CD4-positive, alpha-beta T cell (primary cell): ENCODE data around the gene ASCC2. TPM values are rescaled to one million over a fixed set of nuclear protein-coding genes. Genes with fewer than 3 reads are reported as not detected.

Experiments used
- ATAC-seq: fragments of 200-7000 bp; cut with Tn5 transposase; one replicate; pipeline ENCODE4 v1.10.0; 2022; ENCODE audit warnings: mild to moderate bottlenecking; ENCODE audit not compliant: poor library complexity
- CTCF ChIA-PET: fragments of 350-600 bp; sonication (Branson Sonifier 250); formaldehyde crosslinking; loops from one replicate; lab custom pipeline; 2021; ENCODE audit warnings: antibody characterized with exemption, inconsistent platforms; lab: Charles Lee
- POLR2A ChIA-PET: fragments of 350-600 bp; sonication (Branson Sonifier 250); formaldehyde crosslinking; loops from one replicate; lab custom pipeline; 2021; ENCODE audit warnings: antibody characterized with exemption, inconsistent platforms; lab: Charles Lee
- DNase-seq, 14 experiments: peaks; one replicate each; pipeline ENCODE4 v3.0.0-alpha.2; 2013 to 2020; ENCODE audit warnings: mixed read lengths in 2 of 14
- H3K27ac ChIP-seq, 2 donors: one replicate each; pipeline versions ENCODE4 v1.5.1 to v1.7.0; 2013; ENCODE audit warnings: low read length in 2 of 2, low read depth in 1 of 2, mild to moderate bottlenecking in 1 of 2
- H3K27me3 ChIP-seq, 2 experiments: 1 replicate in 1 of 2; 2 replicates in 1 of 2; pipeline versions ENCODE4 v1.6.1 to v1.7.0; 2013; ENCODE audit warnings: low read length in 2 of 2, control low read depth in 1 of 2, mild to moderate bottlenecking in 1 of 2, moderate library complexity in 1 of 2; ENCODE audit not compliant: insufficient read depth in 2 of 2, control insufficient read depth in 1 of 2
- H3K36me3 ChIP-seq: one replicate; pipeline ENCODE4 v1.6.1; 2013; ENCODE audit warnings: low read length, control low read depth; ENCODE audit not compliant: insufficient read depth
- H3K4me1 ChIP-seq: one replicate; pipeline ENCODE4 v1.6.1; 2013; ENCODE audit warnings: low read length, control low read depth; ENCODE audit not compliant: insufficient read depth
- H3K4me3 ChIP-seq: one replicate; pipeline ENCODE4 v1.5.1; 2013; ENCODE audit warnings: mild to moderate bottlenecking, low read length, moderate library complexity
- H3K9me3 ChIP-seq, 2 experiments: 1 replicate in 1 of 2; 2 replicates in 1 of 2; pipeline versions ENCODE4 v1.6.1 to v1.7.0; 2013; ENCODE audit warnings: low read length in 2 of 2, mild to moderate bottlenecking in 2 of 2, control low read depth in 1 of 2, moderate library complexity in 1 of 2; ENCODE audit not compliant: control insufficient read depth in 1 of 2, insufficient read depth in 1 of 2
- H3K27ac Mint-ChIP-seq: one replicate; pipeline ENCODE4 v1.8.0; 2020; ENCODE audit warnings: mixed read lengths
- H3K27me3 Mint-ChIP-seq: one replicate; pipeline ENCODE4 v1.8.0; 2021; ENCODE audit warnings: mixed read lengths
- H3K36me3 Mint-ChIP-seq: one replicate; pipeline ENCODE4 v1.8.0; 2021; ENCODE audit warnings: low read depth, mixed read lengths
- H3K4me1 Mint-ChIP-seq: one replicate; pipeline ENCODE4 v1.8.0; 2021; ENCODE audit warnings: low read depth, mixed read lengths
- H3K4me3 Mint-ChIP-seq: one replicate; pipeline ENCODE4 v1.8.0; 2020; ENCODE audit warnings: mild to moderate bottlenecking, mixed read lengths
- H3K9me3 Mint-ChIP-seq: one replicate; pipeline ENCODE4 v1.8.0; 2020; ENCODE audit warnings: mixed read lengths
- CTCF ChIP-seq: fragments of 200-600 bp; IDR thresholded peaks from one replicate; pipeline ENCODE4 v1.8.0; 2022; ENCODE audit warnings: antibody characterized with exemption, mild to moderate bottlenecking
- intact Hi-C, 2 experiments: fragments of 100-400 bp; cut with DNase I in 1 of 2; cut with micrococcal nuclease in 1 of 2; formaldehyde crosslinking; loops; one replicate each; pipeline versions ENCODE4 v1.15.1 to v1.9.0; 2023 to 2025; cut with DNase I, micrococcal nuclease
- total RNA-seq, 174 experiments: library from RNA in 2 of 174; stranded (reverse) in 2 of 174; gene quantifications; one replicate each; pipeline ENCODE4 v1.2.3 and lab custom pipeline; 2021 to 2026

ASCC2 gene
- total RNA-seq, 2 experiments from 2014 or later = 67.1 to 68.3 TPM

- H3K4me3 Mint-ChIP-seq = no peak overlapping the region
- TF ChIP-seq CTCF = no peak
- H3K27me3 ChIP-seq = no peaks in the 10 kb centered on the region
- H3K4me1 ChIP-seq = no peaks in the 10 kb centered on the region
- intact Hi-C loops = no loop called here
- H3K27ac ChIP-seq = no peak overlapping the region
- peaks cover 56% of the 10 kb centered on the region for H3K36me3 ChIP-seq
- DNase-seq = no peak
- no peak overlapping the region for H3K27ac Mint-ChIP-seq
- CTCF ChIA-PET = no interaction called here
- H3K36me3 Mint-ChIP-seq = peaks cover 67% of the 10 kb centered on the region
- no peaks in the 10 kb centered on the region for H3K4me1 Mint-ChIP-seq
- POLR2A ChIA-PET = no interaction called here
- H3K4me3 ChIP-seq = no peak overlapping the region
- no peak for ATAC-seq
- no peaks in the 10 kb centered on the region for H3K27me3 Mint-ChIP-seq
- no peaks in the 10 kb centered on the region for H3K9me3 Mint-ChIP-seq
- no peaks in the 10 kb centered on the region for H3K9me3 ChIP-seq
Observed at GRCh38 chr22:29790061-29790460, 48.0 kb downstream of the ASCC2 start.

GRCh38 chr22:29788339-29789279 lies 49.5 kb downstream of the ASCC2 start:
- H3K9me3 ChIP-seq = no peaks in the 10 kb centered on the region
- H3K27ac Mint-ChIP-seq = no peak overlapping the region
- ATAC-seq (no peak), DNase-seq (no peak)
- no peak overlapping the region for H3K27ac ChIP-seq
- H3K27me3 ChIP-seq = no peaks in the 10 kb centered on the region
- H3K27me3 Mint-ChIP-seq = no peaks in the 10 kb centered on the region
- H3K36me3 ChIP-seq = peaks cover 52% of the 10 kb centered on the region
- no peak for TF ChIP-seq CTCF
- no peaks in the 10 kb centered on the region for H3K4me1 Mint-ChIP-seq
- no peak overlapping the region for H3K4me3 Mint-ChIP-seq
- intact Hi-C loops = no loop called here
- CTCF ChIA-PET = no interaction called here
- no peaks in the 10 kb centered on the region for H3K4me1 ChIP-seq
- no peaks in the 10 kb centered on the region for H3K9me3 Mint-ChIP-seq
- no peak overlapping the region for H3K4me3 ChIP-seq
- peaks cover 59% of the 10 kb centered on the region for H3K36me3 Mint-ChIP-seq
- POLR2A ChIA-PET = no interaction called here

GRCh38 chr22:29787371-29787980 lies 50.6 kb downstream of the ASCC2 start:
- POLR2A ChIA-PET = no interaction called here
- no peaks in the 10 kb centered on the region for H3K27me3 ChIP-seq
- Mint-ChIP-seq H3K27me3 (no peaks in the 10 kb centered on the region), H3K27ac (no peak overlapping the region), H3K4me3 (no peak overlapping the region), H3K36me3 (peaks cover 48% of the 10 kb centered on the region), H3K4me1 (no peaks in the 10 kb centered on the region), H3K9me3 (no peaks in the 10 kb centered on the region)
- no peak overlapping the region for H3K4me3 ChIP-seq
- DNase-seq (no peak), ATAC-seq (no peak)
- H3K9me3 ChIP-seq = no peaks in the 10 kb centered on the region
- intact Hi-C loops = no loop called here
- TF ChIP-seq CTCF = no peak
- no peaks in the 10 kb centered on the region for H3K4me1 ChIP-seq
- no peak overlapping the region for H3K27ac ChIP-seq
- peaks cover 41% of the 10 kb centered on the region for H3K36me3 ChIP-seq
- CTCF ChIA-PET = no interaction called here
